SU-DHL-6 (cell line): Measurements from ENCODE around the gene STUB1.

Source experiments
- CTCF ChIP-seq: fragments of 200-600 bp; sonication (generic); IDR thresholded peaks from one replicate; pipeline ENCODE4 v1.5.1; 2017; ENCODE audit warnings: antibody characterized with exemption, mild to moderate bottlenecking, low read length, moderate library complexity; ENCODE audit not compliant: insufficient read depth, poor library complexity, severe bottlenecking
- EZH2phosphoT487 ChIP-seq: fragments of 200-600 bp; sonication (generic), shearing (Covaris generic); conservative IDR thresholded peaks from 2 replicates; pipeline ENCODE4 v1.6.1; 2018; ENCODE audit warnings: mild to moderate bottlenecking, antibody characterized with exemption, low read length, moderate library complexity, mixed read lengths

- TF ChIP-seq CTCF (no peak), EZH2phosphoT487 (no peak)
Observed at GRCh38 chr16:684961-685696, 4.9 kb downstream of the STUB1 start.
